Measurements from ENCODE around the gene KRTAP4-11.
"Not testable (repeated sequence)": the region's sequence is repeated elsewhere in the genome, so short reads cannot be mapped to it uniquely, and the experiment has no call there.

Gene KRTAP4-11

DNA sequence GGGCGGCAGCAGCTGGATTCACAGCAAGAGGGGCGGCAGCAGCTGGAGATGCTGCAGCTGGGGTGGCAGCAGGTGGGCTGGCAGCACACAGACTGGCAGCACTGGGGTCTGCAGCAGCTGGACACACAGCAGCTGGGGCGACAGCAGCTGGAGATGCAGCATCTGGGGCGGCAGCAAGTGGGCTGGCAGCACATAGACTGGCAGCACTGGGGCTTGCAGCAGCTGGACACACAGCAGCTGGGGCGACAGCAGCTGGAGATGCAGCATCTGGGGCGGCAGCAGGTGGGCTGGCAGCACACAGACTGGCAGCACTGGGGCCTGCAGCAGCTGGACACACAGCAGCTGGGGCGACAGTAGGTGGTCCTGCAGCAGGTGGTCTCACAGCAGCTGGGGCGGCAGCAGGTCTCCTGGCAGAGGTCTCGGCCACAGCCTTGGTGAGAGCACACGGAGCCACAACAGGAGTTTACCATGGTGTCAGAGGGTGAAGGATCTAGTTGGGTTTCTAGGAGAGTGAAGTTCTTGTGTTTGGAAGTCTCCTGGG, at the start of gene KRTAP4-11:
TSS of gene KRTAP4-11 (minus strand) at position 528 of the 541 bp plus-strand sequence. CDS start at position 470, 58 bp downstream.
- not testable (repeated sequence) for DNase-seq

DNA sequence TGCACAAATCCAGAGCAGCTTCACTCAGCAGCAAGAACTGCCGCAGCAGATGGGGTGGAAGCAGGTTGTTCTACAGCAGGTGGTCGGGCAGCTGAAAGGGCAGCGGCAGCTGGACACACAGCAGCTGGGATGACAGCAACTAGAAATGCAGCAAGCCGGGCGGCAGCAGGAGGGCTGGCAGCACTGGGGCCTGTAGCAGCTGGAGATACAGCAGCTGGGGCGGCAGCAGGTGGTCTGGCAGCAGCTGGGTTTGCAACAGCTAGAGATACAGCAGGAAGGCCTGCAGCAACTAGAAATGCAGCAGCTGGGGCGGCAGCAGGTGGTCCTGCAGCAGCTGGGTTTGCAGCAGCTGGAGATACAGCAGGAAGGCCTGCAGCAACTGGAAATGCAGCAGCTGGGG, 49.4 kb upstream of the KRTAP4-11 start:
- DNase-seq, result no peak

DNA sequence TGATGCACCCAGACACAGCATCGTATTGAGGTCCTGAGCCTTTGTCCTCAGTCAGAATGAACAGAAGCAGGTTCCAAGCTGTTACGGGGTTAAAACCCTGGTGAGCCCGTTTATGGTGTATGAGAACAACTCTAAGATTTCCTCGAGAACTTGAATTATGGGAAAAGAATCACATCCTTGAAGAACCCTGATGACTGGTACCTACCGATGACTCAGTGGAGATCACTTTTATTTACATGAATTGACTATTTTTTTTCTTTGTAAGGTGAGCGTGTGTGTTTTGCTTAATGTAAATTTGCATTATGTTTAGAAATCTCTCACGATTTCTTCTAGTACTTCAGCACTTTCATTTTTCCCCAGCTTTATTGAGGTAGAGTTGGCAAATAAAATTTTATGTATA, 45.7 kb upstream of the KRTAP4-11 start:
- no peak for DNase-seq

DNA sequence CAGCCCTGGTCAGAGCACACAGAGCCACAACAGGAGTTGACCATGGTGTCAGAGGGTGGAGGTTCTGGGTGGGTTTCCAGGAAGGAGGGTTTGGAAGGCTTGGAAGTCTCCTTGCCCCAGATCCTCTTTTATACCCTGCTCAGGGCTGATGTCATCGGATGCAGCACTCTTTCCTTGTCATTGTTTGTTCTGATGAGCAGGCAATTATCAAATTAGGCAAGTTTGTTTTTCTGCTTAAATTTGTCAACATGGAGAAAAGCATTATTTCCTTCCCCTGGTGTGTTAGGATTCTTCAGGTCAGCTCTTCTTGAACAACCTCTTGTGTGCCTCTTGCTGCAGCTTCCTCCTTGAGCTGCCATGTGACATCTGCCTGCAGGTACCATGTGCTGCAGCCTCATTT, 42.5 kb upstream of the KRTAP4-11 start, which contains the start of gene KRTAP4-4:
TSS of gene KRTAP4-4 (minus strand) at position 101 of the 400 bp plus-strand sequence. CDS start at position 44, 57 bp downstream.
- no peak for DNase-seq

DNA sequence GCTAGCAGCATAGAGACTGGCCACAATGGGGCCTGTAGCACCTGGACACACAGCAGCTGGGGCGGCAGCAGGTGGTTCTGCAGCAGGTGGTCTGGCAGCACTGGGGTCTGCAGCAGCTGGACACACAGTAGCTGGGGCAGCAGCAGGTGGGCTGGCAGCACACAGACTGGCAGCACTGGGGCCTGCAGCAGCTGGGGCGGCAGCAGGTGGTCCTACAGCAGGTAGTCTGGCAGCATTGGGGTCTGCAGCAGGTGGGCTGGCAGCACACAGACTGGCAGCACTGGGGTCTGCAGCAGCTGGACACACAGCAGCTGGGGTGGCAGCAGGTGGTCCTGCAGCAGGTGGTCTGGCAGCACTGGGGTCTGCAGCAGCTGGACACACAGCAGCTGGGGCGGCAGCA, 42.0 kb upstream of the KRTAP4-11 start:
- not testable (repeated sequence) for DNase-seq

DNA sequence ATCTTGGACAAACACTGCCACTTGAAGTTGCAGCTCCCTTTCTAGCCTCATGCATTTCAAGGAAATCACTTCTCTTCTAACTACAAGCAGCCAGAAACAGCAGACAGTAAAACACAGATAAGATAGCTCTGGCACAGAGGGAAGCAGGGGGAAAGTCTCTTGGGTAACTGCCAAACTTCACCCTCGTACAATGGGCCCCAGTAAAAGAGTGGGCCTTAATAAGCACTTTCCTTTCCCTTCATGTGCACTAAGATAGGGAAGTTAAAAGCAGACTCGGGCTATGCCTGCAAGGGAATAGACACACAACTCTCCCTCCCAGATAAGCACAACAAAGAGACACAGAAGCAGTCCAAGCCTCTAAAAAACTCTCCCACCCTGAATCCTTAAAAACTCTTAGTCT, 35.7 kb upstream of the KRTAP4-11 start:
- no peak for DNase-seq

DNA sequence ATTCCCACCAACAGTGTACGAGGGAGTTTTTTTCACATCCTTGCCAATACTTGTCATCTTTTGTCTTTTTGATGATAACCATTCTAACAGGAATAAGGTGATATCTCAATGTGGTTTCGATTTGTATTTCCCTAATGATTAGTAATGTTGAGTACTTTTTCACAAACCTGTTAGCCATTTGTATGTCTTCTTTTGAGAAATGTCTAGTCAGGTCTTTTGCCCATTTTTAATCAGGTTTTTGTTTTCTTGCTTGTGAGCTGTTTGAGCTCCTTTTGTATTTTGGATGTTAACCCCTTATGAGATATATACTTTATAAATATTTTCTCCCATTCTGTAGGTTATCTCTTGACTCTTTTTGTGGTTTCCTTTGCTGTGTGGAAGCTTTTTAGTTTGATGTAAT, 33.4 kb upstream of the KRTAP4-11 start:
- DNase-seq, result no peak

DNA sequence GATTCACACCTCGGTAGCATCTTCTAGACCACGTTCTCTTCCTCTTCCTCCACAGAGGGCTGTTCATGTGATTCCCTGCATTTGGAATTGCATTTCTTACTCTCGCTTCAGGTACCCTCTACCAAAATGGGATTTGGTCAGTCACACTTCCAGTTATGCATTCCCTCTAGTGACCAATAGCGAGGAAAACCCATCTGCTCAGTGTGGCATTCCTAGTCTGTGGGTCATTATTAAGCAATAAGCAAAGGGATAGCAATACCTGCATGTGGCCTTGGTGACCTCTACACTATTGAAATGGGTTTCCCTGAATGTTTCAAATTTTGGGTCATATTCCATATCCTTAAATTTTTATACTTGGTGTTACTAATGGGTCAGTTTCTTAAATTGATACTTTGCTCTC, 31.9 kb upstream of the KRTAP4-11 start:
- DNase-seq, result no peak

DNA sequence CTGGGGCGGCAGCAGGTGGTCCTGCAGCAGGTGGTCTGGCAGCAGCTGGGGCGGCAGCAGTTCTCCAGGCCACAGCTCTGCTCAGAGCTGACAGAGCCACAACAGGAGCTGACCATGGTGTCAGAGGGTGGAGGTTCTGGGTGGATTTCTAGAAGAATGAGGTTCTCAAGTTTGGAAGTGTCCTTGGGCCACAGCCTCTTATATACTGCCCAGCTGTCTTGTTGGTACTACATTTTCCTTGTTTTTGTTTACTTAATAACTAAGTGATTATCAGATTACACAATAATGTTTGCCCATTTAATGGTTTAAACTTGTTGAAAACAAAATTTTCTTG, 31.4 kb upstream of the KRTAP4-11 start, which contains the start of gene KRTAP4-5:
TSS of gene KRTAP4-5 (minus strand) at position 174 of the 334 bp plus-strand sequence. CDS start at position 116, 58 bp downstream.
- no peak for DNase-seq

DNA sequence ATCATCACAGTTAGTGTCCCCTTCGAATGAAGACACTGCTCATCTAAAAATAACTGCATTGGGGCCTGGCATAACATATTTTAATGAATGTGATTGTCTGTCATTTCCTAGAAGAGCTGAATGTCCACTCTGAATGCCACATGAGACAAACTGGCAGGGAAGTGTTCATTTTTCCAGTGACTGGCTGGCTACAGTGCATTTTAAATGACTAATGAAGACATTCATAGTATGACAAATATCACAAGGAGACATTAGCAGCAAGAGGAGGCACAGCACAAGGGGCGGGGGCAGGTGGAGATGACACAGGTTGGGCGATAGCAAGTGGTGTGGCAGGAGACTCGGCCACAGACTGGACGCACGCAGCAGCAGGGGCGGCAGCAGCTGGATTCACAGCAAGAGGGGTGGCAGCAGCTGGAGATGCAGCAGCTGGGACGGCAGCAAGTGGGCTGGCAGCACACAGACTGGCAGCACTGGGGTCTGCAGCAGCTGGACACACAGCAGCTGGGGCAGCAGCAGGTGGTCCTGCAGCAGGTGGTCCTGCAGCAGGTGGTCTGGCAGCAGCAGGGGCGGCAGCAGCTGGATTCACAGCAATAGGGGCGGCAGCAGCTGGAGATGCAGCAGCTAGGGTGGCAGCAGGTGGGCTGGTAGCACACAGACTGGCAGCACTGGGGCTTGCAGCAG, 30.9 kb upstream of the KRTAP4-11 start:
- not testable (repeated sequence) for DNase-seq

DNA sequence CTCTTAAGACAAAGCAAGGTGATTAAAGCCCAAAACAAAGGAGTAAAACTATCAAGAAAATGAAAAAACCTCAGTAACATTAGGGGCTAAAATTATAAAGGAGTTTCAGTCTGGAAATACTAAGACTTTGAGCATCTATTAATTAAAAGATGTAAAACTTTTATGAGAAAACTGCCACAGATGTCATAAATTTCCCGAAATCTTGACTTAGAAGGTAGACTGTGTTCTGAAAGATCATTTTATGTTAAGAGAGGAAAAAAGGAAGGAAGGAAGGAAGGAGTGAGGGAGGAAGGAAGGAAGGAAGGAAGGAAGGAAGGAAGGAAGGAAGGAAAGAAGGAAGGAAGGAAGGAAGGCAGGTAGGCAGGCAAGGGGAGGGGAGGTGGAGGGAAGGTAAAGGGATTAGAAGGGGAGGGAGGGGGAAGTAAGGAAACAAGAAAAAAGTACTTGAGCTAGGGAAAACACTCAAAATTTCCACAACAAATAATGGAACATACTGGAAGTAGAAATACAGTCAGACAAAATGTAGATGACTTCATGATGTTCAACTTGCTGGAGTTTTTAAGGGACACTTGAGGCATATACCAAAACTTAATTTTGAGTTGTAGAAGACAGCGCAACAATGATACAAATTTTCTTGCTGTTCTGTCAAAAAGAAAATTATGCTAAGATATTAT, 29.5 kb upstream of the KRTAP4-11 start:
- DNase-seq, result no peak

DNA sequence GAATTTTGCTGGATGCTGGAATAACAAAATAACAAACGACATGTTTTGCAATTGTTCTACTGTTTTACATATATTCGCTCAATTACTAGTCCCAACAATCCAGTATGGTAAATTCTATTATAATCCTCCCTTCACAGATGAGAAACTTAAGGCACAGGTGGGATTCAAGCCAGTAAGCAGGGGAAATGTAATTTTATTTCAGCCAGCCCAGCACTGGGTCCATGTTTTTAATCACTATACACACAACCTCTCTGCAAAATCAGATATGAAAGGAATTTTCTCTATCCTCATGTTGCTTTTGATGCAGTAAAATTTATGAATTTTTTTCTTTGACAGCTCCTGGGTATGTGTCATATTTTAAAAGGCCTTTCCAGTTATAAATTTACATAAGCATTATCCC, 27.1 kb upstream of the KRTAP4-11 start:
- DNase-seq, result no peak

DNA sequence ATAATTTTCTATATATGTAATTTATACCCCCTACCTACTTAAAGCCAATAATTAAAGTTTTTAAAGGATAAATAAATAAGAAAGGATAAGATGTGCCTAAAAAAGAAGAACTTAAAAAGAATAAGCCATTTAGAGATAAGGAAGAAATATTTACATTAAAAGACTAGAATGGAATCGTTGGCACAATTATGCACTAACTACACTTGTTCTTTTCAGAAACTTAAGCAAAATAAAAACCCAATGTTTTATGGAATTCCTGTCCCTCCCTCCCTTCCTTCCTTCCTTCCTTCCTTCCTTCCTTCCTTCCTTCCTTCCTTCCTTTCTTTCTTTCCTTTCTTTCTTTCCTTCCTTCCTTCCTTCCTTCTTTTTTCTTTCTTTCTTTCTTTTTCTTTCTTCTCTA, 26.7 kb upstream of the KRTAP4-11 start:
- no peak for DNase-seq

DNA sequence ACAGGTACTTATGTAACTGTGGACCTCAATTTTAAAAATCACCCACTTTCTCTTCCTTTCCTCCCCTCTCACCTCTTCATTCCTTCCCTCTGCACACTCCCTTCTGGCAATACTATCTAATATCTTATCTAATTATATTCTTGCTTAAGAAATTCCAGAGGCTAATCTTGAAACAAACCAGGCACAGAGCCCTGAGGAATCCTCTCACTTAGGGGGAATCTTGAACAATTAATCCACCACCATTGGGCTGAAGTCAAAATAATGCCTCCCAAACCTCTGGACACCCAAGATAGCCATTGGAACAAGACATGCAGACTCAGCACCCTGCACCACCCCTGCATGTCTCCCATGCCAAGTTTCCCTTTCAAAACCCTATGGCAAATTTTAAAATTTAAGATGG, 23.2 kb upstream of the KRTAP4-11 start:
- no peak for DNase-seq

DNA sequence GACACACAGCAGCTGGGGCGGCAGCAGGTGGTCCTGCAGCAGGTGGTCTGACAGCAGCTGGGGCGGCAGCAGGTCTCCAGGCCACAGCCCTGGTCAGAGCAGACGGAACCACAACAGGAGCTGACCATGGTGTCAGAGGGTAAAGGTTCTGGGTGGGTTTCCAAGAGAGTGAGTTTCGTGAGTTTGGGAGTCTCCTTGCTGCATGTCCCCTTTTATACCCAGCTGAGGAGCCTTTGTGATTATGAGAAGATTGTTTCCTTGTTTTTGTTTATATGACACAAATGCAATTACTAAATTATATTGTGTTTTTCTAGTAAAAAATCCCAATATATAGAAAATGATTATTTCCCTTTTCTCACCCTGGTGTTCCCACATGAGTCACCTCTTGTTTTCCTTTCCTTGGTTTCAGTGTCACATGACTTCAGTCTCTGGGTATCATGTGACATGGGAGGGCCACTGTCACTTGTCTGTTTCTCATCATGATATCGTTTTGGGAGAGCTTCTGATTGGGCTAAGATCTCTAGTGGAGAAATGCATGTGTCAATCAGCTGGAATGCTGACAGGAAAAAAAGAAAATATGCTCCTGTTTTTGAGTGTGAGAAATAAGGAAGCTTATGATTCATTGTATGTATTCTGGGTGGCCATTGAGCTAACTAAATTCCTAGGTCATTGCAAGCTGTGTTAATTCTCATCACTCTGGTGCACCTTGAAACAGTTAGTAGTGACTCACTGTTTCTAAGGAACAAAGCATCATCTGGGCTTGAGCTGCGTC, 22.4 kb upstream of the KRTAP4-11 start, which contains the start of gene KRTAP4-6:
TSS of gene KRTAP4-6 (minus strand) at position 185 of the 772 bp plus-strand sequence. CDS start at position 128, 57 bp downstream.
- DNase-seq, result peak; percentile 18 to 38

DNA sequence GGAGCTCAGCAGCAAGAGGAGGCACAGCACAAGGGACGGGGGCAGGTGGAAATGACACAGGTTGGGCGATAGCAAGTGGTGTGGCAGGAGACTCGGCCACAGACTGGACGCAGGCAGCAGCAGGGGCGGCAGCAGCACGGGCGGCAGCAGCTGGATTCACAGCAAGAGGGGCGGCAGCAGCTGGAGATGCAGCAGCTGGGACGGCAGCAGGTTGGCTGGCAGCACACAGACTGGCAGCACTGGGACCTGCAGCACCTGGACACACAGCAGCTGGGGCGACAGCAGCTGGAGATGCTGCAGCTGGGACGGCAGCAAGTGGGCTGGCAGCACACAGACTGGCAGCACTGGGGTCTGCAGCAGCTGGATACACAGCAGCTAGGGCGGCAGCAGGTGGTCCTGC, 21.7 kb upstream of the KRTAP4-11 start:
- DNase-seq, result not testable (repeated sequence)

DNA sequence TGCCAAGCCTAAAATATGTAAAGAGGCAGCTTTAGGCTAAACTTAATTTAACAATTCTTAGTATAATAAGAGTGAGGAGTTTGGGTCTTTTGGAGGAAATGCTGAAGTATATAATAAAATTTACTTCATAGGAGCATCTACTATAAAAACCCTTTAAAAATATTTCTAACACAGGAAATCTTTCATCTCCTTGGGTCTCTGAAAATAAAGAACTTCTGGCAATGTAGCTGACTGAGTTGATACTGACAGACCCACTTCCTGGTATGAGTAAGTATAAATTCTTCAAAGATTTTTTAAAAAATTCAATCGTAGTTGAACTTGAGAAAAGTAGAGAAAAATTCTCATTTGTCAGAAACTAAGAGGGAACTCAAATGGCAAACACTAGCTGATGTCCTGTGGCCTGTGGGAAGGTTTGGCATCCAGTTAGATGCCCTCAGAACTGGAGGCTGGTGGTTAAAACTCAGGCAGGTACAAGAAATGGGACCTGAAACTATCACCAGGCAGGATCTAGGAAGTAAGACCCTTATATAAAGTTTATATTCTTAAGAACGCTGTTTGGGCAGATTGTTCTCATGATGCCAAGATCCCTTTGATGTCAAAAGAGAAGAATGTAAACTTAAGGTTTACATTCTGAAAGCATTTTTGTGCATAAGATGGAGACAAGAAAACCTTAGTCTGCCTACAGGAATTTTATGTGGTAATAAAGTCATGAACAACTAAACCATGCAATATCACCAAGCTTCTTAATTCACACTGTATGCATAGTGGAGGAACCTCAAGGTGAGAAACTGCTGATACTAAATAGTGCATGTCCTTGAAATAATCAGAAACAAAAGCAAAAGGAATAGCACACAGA, 15.9 kb upstream of the KRTAP4-11 start:
- DNase-seq, result no peak

DNA sequence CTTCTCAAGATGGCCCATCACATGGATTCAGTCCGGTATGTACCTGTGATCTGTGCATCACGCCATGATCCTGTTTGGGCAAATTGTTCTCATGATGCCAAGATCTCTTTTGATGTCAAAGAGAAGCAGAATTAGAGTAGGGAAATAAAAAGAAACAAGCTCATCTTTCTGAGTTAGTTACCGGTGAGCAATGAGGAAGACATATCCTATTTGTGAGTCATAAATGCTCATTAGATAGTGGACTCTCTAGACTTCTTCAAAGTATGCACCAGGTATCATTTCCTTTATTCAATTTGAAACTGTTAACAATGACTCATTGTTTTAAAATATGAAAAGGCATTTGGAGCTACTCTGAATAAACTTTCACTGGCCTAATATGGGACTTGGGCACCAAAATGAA, 13.8 kb upstream of the KRTAP4-11 start:
- DNase-seq, result peak; percentile 23 to 60

DNA sequence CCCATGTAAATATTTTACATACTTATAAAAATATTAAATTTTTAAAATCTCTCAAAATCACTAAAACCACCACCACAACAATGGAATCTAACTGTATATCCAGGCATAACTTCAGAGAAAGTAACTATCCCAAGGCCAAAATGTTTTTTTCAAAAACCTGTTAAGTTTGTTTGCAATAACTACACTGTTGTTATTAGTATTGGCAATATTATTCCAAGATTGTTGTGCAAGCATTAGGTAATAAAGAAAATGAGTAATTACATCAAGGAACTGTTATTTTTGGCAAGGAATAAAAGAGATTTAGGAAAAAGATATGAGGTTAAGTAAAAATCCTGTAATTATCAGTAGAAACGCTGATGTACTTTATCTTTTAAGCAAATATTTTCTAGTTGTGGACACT, 9.2 kb upstream of the KRTAP4-11 start:
- DNase-seq, result no peak

DNA sequence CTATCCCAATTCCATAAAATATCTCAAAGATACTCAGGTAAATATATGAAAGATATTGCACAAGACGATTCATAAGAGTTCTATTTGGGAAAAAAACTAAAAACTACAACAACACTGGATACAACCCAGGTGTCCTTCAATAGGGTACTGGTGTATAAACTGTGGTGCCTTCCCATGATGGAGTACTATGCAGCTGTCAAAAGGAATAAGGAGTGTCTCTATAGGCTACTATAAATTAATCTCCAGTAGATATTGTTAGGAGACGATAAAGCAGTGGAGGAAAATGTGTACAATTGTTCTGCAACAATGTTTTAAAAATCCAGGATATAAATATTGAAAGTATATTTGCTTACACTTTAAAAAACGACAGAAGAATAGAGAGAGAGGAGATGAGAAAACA, 8.2 kb upstream of the KRTAP4-11 start:
- DNase-seq, result no peak

DNA sequence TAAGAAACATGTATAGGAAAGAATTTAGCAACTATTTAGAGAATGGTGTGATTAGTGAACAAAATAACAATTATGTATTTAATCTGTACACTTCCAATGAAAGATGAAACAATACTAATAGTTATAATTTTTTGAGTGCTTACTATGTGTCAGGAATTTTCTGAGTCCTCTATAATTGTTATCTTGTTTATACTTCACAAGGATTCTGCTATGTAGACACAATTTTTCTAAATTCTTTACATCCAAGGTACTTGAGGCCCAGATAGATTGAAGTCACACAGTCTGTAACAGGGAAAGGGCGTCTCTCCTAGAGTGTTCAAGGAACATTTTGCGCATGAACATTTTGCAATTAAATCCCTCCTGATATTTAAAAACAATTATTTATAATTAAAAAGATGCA, 6.9 kb upstream of the KRTAP4-11 start:
- no peak for DNase-seq

DNA sequence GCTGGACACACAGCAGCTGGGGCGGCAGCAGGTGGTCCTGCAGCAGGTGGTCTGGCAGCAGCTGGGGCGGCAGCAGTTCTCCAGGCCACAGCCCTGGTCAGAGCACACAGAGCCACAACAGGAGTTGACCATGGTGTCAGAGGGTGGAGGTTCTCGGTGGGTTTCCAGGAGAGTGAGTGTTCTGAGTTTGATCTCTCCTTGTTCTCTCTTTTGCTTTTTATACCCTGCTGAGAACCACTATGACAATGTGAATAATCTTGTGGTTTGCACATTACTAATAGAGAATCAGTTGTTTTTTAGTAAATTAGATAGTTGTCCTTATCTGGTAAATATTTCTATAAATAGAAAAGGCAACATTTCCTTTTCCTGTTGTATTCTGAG, 5.8 kb upstream of the KRTAP4-11 start, which contains the start of gene KRTAP4-12:
TSS of gene KRTAP4-12 (minus strand) at position 192 of the 381 bp plus-strand sequence. CDS start at position 132, 60 bp downstream.
- not testable (repeated sequence) for DNase-seq

Measured in SW 1271 (cell line).